Ramos (cell line): ENCODE results near the gene INHA.

Source experiments
- in situ Hi-C: fragments of 300-500 bp; cut with MboI; formaldehyde crosslinking; loops from one replicate; pipeline ENCODE4 v1.14.3; 2022; ENCODE audit warnings: low sequenced_read_pairs; ENCODE audit not compliant: unreplicated experiment

INHA gene

DNA sequence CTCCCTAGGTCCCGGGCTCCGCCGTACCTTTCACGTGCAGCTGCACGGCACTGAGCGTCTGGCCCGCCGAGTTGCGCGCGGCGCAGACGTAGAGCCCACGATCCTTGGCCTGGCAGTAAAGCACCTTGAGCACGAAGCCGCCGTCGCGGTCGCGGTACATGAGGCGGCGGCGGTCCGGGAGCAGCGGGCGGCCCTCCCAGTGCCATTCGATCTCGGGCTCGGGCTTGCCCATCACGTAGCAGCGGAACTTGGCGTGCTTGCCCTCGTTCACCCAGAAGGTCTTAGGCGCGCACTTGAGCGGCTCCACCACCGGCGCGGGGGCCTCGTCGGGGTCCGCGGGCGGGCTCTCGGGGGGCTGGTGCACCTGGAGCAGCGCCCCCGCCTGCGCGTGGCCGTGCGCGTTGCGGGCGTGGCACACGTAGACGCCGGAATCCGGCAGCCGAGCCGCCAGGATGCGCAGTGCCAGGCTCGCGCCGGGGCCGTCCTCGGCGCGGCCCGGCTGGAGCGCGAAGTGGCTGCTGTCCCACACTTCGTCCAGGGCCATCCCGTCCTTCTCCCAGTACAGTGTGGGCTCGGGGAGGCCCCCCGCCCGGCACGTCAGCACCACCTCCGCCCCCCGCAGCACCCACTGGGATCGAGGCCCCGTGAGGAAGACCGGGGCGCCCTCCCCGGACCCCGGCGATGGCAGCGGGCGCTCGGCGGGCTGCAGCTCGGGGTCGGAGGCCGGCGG, 1.8 kb upstream of the INHA start:
- in situ Hi-C loops = no loop called here

DNA sequence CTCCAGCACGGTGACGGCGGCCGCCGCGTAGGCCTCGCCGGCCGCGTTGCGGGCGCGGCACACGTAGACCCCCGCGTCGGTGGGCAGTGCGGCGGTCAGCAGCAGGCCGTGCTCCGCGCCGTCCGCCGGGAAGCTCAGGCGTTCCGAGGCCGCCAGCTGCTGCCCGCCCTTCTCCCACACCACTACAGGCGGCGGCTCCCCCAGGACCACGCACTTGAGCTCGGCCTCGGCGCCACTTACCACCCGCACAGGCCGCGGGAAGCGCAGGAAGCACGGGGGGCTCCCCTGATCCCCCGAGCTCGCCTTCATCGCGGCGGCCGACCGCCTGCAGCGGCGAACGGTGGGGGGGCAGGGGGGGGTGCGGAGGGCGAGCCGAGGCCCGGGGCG, 1.2 kb upstream of the INHA start:
- in situ Hi-C loops = no loop called here

DNA sequence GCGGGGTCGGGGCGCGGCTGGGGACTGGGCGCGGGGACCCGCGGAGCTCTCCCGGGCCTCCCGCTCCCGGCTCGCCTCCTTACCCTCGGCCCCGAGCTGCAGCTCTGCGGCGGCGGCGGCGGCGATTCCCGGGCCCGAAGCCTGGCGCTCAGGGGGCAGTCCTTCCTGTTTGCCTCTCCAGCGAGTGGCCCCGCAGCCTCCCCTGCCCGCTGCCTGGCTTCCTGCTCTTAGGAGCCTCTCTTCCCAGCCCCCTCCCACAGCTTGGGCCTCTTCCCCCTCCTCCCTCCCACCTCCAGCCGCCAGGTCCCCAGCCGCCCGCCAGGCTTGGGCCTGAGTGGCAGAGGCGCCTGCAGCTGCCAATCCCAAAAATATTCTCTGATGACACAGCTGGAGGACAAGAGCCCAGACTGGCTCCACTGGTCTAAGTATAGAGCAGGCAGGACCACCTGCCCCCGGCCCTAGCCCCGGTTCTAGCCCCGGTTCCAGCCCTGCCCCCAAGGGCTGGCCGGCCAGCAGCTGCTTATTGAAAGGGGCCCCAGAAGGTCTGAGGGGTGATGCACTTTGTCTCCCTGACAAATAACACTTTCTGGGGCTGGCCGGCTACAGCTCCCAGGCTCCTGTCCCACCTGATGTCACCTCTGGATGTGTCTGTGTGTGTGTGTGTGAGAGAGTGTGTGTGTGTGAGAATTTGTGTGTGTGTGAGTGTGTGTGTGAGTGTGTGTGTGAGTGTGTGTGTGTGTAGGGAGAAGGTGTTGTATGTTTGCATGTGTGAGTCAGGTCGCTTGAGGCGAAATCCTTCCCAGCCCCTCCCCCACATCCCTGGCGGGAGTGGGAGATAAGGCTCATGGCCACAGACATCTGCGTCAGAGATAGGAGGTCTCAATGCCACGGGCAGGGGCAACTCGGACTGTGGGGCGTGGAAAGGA, 536 bp upstream of the INHA start, which contains the start of gene OBSL1:
OBSL1 (minus strand) TSS at position 229 of the 926 bp plus-strand sequence. CDS start 307 bp downstream, outside the sequence.
- in situ Hi-C loops = no loop called here

DNA sequence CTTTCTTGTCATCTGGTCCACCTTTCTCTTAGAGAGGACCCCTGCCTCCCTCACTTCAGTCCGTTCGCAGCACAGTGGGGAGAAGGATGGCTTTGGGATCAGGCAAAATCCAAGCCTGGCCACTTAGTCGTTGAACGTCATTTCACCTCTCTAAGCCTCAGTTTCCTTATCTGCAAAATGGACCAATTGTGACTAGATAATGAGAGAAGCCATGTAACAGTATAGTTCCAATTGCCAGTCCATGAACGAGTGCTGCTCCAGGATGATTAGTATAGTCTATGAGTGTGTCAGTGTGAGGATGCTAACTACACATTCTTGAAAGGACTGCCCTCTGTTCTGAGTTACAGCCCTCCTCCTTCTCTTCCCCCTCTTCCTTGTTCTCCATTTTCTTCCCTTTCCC, 1.1 kb downstream of the INHA start:
- in situ Hi-C loops = no loop called here

DNA sequence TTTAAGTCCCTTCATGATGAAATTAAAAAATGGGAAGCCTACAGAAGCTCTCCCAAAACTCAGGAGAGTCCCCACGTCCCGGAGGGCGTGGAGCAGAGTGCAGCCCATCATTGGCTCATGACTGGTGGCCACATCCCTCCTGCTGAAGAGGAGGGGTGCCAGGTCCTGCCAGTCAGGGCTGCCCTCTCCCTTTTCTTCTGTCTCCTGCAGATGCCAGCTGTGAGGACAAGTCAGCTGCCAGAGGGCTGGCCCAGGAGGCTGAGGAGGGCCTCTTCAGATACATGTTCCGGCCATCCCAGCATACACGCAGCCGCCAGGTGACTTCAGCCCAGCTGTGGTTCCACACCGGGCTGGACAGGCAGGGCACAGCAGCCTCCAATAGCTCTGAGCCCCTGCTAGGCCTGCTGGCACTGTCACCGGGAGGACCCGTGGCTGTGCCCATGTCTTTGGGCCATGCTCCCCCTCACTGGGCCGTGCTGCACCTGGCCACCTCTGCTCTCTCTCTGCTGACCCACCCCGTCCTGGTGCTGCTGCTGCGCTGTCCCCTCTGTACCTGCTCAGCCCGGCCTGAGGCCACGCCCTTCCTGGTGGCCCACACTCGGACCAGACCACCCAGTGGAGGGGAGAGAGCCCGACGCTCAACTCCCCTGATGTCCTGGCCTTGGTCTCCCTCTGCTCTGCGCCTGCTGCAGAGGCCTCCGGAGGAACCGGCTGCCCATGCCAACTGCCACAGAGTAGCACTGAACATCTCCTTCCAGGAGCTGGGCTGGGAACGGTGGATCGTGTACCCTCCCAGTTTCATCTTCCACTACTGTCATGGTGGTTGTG, 2.6 kb downstream of the INHA start:
- in situ Hi-C loops = no loop called here

DNA sequence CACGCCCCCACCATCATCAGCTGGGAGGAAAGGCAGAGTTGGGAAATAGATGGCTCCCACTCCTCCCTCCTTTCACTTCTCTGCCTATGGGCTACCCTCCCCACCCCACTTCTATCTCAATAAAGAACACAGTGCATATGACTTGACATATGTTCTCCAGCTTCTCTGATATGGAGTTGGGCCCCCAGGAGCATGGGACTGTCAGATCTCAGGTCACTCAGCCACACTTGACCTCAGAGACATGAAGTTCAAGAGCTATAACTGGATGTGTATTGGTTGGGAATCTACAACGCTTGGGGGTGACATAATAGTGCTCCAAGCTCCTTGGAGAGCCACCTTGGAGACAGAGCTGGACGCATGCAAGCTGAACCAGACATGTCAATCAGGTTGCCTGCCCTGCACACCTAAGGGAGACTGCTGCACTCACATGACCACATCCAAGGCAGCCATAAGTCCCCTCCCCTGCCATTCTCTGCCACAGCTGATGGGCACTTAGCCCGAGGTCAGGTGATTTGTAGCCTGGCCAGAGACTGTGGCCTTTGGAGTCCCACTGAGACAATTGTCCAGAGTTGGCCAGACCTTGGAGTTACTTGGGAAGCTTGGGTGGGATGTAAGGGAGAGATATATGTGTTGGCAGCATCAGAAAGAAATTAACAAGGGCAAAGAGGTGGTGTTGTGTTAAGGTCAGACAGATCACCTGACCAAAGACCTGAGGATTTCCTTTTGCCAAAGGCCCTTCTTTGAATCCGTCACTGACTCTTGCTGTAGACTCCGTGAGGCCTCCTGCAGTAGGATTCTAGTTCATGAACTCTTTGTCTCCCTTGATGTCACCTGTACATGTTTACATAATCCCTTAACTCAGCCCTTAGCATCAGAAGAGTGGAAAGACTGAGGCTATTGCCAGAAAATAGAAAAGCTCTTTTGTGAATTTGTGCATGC, 3.7 kb downstream of the INHA start:
- in situ Hi-C loops = no loop called here

DNA sequence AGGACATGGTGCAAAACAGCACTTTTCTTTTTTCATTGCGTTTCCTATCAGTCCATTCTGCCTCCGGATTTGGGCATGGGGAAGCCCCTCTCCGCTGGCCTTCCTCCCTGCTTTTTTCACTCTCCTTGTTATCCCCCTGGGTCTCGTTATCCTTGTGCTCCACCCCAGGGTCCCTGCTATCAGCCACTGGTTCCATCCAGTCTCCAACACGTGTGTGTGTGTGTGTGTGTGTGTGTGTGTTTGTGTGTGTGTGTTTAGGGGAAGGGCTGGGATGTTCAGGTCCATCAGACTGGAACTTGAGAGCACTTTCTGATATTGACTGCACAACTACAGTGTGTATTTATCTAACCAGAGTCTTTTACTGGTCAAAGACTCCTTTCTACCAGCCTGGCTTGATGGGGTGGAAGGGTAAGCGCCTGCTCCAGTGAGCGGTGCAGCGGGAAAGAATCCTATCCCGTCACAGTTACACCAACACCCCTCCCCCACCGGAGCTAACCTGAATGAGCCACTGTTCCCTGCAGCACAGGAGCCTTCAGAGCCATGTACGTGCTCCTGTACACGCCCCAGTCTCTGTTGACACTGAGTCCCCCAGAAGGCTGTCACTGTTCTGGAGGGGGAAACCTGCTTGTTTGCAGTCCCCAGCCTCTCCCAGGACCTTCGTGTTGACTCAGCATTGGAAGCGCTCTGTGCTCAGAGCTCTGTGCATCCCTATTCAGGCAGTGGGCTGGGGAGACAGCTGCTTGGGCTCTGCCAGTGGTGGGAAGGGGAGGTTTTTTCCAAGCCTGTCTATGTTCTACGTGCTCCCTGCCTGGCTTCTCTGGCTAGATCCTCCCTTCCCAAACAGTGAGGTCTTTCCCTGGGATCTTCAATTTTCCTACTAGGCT, 4.6 kb downstream of the INHA start:
- in situ Hi-C loops = no loop called here

DNA sequence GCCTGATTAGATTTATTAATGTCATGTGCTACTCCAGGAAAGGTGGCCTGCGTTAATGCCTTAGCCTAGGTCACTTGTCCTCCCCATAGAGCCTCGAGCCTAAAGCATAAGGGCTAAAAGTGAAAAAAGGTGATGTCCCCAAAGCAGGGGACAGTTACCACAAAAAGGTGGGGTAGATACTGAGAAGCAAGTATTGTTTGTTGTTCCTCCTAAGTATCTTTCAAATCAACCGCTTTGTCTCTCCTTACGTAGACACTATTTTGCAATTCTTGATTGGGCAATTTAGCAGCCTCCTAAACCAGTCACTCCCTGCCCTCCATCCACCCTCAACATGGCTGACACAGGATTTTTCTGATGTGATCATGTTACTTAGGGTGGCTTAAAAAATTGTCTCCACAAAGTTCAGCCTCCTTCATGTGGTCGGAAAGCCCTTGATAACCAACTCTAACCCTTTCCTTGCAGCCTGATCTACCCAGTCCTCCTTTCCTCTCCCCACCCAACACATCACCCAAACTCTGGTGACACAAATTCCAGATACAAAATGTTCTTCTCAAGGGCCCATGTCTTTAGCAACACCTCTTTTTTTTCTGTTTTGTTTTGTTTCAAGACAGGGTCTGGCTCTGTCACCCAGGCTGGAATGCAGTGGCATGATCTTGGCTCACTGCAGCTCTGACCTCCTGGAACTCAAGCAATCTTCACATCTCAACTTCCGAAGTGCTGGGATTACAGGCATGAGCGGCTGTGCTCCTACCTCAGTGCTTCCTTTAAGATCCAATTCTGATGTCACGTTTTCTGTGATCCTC, 6.9 kb downstream of the INHA start:
- in situ Hi-C loops = no loop called here

DNA sequence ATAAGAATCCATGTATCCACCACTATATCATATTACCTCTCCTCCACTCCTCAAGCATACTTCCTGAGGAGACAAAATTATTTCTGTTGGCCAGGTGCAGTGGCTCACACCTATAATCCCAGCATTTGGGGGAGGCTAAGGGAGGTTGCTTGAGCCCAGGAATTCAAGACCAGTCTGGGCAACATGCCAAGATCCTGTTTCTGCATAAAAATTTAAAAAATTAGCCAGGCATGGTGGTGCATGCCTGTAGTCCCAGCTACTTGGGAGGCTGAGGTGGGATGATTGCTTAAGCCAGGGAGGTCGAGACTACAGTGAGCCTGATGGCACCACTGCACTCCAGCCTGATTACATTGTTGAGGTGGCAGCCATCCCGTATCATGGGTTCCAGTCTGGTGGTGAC, 9.2 kb downstream of the INHA start:
- in situ Hi-C loops = no loop called here

DNA sequence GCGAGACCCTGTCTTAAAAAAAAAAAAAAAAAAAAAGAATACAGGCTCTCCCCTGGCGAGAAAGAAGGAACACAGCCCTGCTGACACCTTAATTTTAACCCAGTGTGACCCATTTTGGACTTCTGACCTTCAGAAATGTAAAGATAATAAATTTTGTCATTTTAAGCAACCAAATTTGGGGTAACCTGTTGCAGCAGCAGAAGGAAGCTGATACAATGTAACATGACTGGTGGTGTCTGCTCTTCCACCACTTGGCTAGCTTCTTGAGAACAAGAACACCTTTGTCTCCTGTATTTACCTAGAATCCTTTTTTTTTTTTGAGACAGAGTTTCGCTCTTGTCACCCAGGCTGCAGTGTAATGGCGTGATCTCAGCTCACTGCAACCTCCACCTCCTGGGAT, 19.0 kb downstream of the INHA start:
- in situ Hi-C loops = no loop called here

DNA sequence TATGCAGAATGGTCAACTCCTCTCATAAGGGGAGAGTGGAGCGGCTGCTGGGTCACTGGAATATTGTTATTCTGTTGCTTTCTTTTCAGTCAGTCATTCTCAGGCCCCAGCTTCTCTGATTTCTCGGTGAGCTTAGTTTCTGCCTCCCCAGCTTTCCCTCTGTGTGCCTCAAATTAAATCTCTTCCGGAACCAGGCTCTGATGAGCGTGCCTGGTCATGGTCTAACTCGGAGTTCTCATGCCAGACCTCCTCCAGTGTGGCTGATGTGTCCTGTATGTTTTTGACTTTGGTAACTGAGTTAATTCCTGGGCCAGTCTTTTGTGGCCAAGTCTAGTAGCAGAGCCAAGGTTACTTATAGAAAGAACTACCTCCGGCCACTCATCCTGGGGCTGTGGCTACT, 20.6 kb downstream of the INHA start:
- in situ Hi-C loops = no loop called here

DNA sequence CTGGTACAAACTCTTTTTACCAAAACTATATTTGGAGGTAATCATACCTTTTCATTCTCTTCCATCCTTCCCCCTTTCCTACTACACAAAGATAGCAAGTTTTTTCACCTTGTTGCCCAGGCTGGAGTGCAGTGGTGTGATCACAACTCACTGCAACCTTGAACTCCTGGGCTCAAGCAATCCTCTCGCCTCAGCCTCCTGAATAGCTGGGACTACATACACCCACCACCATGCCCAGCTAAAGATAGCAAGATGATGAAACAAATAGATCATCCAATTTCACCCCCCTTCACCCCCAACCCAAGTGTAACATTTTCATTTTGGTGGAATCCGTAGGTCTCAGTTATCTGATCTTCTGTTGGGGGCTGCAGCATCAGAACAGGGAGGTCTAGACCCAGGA, 21.0 kb downstream of the INHA start:
- in situ Hi-C loops = no loop called here

DNA sequence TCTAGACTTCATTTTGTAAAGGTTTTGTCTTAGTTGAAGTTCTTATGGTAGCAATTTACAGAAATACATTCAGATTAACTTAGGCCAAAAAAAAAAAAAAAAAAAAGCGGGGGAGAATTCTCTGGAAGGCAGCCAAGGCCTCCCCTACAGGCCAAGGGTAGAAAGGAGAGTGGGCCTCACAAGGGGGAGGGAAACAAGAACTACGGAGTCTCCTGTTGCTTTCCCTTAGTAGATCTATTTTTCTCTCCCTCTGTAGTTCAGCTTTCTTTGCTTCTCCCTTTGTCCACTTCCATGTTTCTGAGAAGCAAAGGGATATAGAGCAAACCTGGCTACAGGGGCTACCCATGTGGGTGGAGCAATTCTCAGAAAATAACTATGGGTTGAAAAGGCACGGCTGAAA, 23.1 kb downstream of the INHA start:
- in situ Hi-C loops = no loop called here

DNA sequence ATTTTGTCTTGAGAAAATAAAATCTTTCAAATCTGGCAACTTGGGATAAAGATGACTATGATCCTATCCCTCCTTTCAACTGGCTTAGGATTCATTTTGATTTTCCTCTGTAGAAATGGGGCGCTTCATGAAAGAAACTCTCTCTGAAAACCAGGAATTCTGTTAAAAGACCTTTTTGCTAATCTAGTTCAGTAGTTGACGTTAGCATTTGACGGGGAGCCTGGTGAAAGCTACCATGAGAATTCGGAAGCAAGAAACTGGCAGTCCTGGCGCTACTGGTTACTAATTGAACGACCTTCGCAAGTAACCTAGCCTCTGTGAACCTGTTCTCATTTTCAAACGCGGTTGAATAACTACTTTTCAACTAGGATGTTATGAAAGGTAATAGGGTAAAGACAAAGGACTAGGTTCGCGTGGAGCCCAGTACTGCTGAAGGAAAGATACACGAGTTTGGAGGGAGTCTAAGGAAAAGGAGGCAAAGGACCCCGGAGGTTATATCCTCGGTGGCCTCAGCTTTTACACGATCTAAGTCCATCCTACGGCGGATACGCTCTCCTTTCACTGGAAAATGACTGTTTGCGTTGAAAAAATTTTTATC, 24.9 kb downstream of the INHA start:
- in situ Hi-C loops = no loop called here

DNA sequence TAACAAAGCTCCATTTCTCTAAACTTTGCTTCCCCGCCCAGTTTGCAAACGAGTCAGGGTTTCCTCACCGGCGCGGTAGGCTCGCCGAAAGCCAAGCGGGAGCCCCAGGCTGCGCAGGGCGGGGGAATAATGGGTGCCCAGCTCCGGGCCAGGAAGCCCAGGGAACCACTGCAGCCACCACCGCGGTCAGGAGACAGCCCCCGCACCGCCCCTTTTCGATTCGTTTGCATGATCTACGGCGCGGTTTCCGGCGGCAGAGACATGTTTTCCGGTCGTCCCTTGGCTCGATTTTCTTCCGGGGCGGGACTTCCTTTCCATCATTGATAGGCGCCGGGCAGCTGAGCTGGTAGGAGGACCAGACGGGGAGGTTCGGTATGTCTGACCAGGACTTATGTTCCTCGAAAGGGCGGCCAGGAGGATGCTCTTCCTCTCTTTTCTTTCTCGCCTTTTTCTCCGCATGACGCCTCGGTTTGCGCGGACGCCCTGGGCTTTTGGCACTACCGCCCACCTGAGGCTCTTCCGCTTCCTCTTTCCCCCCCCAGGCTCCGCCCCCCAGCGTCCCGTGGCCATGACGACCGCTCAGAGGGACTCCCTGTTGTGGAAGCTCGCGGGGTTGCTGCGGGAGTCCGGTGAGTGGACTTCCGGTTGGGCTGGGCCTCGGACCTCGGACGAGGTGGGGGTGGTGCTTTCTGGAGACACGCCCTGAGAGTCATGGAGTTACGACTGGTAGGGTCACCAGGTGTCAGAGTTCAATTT, 25.6 kb downstream of the INHA start, which contains the start of gene STK11IP:
STK11IP (plus strand) TSS at position 306 of the 756 bp plus-strand sequence; CDS start at position 569, 263 bp downstream.
- in situ Hi-C loops = no loop called here

DNA sequence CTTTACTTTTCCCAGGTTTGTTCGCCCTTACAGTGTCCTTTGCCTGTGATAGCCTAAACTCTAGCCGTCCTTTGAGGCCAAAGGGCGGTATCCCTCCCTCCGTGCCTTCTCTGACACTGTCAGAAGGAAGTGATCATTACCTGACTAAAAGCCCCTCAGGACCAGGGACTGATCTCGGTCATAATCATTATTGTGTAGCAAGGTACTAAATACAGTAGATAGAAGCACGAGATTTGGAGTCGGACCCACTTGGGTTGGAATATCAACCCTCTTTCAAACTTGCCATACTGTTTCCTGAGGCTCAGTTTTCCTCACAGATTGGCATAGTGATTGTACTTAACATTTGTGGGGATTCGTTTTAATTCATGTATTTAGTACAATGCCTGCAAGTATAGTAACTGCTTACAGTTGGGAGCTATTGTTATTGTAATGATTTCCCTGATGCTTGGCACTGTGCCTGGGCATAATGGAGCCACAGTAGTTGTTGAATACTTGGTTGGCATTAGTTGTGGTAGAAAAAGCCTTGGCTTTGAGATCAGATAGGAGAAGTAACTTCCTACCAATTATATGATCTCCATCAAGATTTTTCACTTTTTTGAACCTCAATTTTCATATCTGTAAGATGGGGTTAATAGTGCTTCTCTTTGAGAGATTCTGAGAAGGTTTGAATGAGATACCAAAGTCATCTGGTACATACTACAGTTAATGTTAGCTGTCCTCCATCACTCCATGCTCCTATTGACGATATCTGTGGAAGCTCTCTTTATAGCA, 26.4 kb downstream of the INHA start:
- in situ Hi-C loops = no loop called here
